ENCODE measurements around the gene ATP6V1G3.

DNA sequence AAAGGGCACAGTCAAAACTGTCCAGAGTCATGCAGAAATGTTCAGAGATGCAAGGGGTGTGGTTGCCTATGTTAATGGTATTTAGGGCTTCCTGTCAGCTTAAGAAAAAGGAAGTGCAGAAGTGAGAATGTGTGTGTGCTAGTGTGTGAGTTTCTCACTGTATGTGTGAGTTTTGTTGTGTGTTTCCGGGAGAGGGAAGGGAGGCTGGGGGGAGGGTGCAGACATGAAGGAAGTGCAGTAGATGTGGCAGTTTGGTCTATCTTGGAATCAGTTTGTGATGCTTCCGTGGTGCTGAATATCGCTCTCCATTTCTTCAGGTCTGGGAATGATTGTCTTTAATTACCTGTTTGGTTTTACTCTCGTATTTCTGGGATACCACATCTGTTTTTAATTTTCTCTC is 16.5 kb upstream of the ATP6V1G3 start:
- no peak for TF ChIP-seq ZEB2 (IDR thresholded peaks at IDR 0.05)
- TF ChIP-seq JUN (IDR thresholded peaks at IDR 0.05; ENCODE audit: borderline replicate concordance, low read depth, low read length) = no peak
- no peak for TF ChIP-seq JUN (CRISPR knock-in tag; IDR thresholded peaks at IDR 0.05; ENCODE audit: borderline replicate concordance)
- no peak for TF ChIP-seq EZH2 (IDR thresholded peaks at IDR 0.05; ENCODE audit: borderline replicate concordance, low read depth, low read length)
- TF ChIP-seq, protein P1, sequence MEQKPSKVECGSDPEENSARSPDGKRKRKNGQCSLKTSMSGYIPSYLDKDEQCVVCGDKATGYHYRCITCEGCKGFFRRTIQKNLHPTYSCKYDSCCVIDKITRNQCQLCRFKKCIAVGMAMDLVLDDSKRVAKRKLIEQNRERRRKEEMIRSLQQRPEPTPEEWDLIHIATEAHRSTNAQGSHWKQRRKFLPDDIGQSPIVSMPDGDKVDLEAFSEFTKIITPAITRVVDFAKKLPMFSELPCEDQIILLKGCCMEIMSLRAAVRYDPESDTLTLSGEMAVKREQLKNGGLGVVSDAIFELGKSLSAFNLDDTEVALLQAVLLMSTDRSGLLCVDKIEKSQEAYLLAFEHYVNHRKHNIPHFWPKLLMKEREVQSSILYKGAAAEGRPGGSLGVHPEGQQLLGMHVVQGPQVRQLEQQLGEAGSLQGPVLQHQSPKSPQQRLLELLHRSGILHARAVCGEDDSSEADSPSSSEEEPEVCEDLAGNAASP (IDR thresholded peaks at IDR 0.05) = no peak
- no peak for TF ChIP-seq POLR2A (conservative IDR thresholded peaks at IDR 0.05)
- no peak for TF ChIP-seq ZNF586 (CRISPR knock-in tag; conservative IDR thresholded peaks at IDR 0.05)
- TF ChIP-seq PTTG1 (tag; IDR thresholded peaks at IDR 0.05; ENCODE audit: low read depth) = no peak
- TF ChIP-seq ZNF644 (tag; IDR thresholded peaks at IDR 0.05; ENCODE audit: low read depth) = no peak
- TF ChIP-seq, protein P2, sequence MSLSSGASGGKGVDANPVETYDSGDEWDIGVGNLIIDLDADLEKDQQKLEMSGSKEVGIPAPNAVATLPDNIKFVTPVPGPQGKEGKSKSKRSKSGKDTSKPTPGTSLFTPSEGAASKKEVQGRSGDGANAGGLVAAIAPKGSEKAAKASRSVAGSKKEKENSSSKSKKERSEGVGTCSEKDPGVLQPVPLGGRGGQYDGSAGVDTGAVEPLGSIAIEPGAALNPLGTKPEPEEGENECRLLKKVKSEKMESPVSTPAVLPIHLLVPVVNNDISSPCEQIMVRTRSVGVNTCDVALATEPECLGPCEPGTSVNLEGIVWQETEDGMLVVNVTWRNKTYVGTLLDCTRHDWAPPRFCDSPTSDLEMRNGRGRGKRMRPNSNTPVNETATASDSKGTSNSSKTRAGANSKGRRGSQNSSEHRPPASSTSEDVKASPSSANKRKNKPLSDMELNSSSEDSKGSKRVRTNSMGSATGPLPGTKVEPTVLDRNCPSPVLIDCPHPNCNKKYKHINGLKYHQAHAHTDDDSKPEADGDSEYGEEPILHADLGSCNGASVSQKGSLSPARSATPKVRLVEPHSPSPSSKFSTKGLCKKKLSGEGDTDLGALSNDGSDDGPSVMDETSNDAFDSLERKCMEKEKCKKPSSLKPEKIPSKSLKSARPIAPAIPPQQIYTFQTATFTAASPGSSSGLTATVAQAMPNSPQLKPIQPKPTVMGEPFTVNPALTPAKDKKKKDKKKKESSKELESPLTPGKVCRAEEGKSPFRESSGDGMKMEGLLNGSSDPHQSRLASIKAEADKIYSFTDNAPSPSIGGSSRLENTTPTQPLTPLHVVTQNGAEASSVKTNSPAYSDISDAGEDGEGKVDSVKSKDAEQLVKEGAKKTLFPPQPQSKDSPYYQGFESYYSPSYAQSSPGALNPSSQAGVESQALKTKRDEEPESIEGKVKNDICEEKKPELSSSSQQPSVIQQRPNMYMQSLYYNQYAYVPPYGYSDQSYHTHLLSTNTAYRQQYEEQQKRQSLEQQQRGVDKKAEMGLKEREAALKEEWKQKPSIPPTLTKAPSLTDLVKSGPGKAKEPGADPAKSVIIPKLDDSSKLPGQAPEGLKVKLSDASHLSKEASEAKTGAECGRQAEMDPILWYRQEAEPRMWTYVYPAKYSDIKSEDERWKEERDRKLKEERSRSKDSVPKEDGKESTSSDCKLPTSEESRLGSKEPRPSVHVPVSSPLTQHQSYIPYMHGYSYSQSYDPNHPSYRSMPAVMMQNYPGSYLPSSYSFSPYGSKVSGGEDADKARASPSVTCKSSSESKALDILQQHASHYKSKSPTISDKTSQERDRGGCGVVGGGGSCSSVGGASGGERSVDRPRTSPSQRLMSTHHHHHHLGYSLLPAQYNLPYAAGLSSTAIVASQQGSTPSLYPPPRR (CRISPR knock-in tag; IDR thresholded peaks at IDR 0.05; ENCODE audit: borderline replicate concordance) = no peak

Data from K562 (cell line).